NCI-H1694 treated with DMSO at 0.1 percent for 48 hours (cell line): ENCODE measurements around the gene PRMT1.
"Not testable (repeated sequence)": the region's sequence is repeated elsewhere in the genome, so short reads cannot be mapped to it uniquely, and the experiment has no call there.

Experiments
- DNase-seq: peaks from one replicate; lab custom pipeline; 2025; lab: John Stamatoyannopoulos, UW

Gene PRMT1

DNA sequence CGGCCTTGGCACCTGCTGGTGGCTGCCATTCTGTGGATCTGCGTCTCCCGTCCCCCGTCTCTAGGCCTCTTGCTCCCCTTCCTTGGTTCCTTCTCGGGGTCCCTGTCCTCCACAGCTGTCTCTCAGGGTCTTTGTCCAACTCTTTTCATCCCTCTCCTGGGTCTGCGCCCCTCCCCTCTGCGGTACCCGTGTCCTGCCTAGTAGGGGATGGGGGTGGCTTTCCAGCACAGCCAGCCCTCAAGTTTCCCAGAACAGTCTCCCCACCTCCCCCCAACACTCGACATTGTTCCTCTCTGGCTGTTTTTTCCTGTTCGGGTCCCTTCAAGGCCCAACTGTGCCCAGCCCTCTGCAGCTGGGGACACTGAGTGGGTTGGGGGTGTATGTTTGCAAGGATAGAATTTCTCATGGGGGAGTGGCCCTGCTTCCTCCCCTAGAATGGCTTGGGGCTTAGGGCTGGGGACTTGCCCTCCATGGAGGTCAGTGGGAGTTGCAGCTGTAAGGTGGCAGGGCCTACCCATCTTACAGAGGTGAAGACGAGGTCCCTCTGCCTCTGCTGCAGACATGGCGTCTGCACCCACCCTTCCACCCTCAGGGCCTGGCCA, 11.6 kb downstream of the PRMT1 start:
- DNase-seq: no peak

DNA sequence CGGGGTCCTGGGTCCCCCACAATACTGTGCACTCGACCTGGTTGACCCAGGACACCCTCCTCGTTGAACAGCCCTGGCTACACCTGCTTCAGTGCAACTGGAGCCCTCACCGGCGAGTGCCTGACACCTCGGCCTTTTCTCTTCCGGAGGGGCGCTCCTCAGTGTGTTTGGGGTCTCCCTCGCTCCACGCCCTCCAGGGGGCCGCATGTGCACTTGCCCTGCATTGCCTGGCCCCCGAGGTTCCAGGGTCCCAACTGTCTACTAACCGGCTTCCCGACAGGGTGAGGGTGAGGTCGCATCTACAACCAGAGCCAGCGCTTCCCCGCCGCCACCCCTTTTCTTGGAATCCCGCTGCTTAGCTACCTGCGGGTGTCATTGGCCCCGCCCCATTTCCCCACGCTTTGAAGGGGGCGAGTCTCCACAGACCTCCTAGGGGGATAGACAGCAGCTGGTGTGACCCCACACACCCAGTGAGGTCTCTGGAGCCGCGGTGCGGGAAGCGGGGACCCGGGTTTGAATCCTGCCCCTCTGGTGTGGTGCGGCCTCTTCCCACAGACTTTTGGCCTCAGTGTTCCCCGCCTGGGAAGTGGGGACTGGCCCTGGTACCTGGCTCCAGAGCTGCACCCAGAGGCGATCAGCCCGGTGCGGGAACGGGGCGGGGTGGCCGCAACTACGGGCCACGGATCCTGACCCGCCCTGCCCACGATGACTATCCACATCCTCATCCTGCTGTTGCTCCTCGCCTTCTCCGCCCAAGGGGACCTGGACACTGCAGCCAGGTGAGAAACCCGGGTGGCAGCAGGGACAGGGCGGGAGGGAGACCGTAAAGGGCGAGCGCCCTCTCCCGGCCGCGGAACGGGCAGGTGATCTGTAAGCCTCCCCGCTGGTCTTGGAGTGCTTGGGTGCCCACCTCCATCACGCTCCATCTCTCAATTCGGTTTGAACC, 12.3 kb downstream of the PRMT1 start, which contains the start of gene ADM5:
TSS of gene ADM5 (plus strand) at position 462 of the 946 bp plus-strand sequence. CDS start at position 706, 244 bp downstream.
- peak; percentile 61 for DNase-seq

DNA sequence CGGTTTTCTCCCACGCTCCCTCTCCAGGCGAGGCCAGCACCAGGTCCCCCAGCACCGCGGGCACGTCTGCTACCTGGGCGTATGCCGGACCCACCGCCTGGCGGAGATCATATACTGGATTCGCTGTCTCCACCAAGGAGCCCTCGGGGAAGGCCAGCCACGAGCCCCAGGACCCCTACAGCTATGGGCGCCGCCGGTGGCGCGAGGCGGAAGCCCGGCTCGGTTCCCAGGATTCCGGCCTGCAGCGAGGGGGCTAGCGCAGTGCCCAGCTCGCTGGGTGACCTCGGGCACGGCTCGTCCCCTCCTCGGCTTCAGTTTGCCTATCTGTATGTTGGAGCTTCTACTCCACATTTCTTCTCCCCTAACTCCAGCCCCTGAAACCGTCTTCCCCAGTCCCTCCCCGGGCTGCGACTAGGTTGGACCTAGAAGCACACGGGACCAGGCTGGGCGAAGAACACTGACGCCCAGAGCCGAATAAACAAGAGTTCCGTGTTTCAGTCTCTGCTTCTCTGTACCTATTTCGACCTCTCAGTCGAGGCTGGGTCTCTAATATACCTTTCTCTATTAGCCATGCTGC, 13.1 kb downstream of the PRMT1 start:
- peak; percentile 48 for DNase-seq

GRCh38 chr19:49690656-49691242, 13.7 kb downstream of the PRMT1 start, which contains the start of gene CPT1C:
TSS of gene CPT1C (plus strand) at chr19:49691116. CDS start at chr19:49692253, 1,137 bp downstream.
- DNase-seq: peak; percentile 90

DNA sequence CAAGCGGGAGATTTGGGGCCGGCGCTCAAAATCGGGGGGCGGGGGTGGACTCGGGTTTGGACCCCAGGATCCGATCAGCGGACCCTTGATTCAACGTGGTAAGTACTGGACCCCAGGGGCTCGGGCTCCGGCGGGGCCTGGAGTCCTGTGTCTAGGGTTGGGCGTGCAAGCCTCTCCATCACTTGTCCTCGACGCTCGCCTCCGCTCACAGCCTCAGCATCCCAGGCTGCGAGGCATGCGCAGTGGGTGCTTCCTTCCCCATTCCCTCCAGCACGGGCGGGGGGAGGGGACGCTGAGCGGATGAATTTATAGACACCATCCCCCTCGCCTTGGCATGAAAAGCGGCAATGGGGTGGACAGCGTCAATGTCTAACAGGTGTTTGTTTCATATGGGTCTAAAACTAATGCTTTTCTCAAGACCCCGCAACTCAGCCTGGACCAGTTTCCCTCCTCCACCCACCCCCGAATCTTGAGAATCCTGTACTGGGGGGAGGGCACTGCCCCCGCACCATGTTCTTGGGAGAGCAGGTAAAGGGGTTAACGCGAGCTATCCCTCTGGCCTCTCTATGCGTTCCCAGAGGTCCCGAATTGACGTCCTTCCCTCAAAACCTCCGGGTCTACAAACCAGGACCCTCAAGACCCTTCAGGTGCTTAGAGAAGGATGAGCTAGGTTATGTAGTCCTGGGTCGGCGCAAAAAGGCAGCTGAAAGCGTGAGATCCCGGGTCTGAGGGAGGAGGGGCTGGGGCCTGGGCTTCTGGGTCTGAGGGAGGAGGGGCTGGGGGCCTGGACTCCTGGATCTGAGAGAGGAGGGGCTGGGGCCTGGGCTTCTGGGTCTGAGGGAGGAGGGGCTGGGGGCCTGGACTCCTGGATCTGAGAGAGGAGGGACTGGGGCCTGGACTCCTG, 14.4 kb downstream of the PRMT1 start:
- peak; percentile 79 for DNase-seq

GRCh38 chr19:49692147-49692506, 15.1 kb downstream of the PRMT1 start:
- no peak for DNase-seq

- no peak for DNase-seq
Measured at GRCh38 chr19:49696115-49696514, 19.0 kb downstream of the PRMT1 start.

DNA sequence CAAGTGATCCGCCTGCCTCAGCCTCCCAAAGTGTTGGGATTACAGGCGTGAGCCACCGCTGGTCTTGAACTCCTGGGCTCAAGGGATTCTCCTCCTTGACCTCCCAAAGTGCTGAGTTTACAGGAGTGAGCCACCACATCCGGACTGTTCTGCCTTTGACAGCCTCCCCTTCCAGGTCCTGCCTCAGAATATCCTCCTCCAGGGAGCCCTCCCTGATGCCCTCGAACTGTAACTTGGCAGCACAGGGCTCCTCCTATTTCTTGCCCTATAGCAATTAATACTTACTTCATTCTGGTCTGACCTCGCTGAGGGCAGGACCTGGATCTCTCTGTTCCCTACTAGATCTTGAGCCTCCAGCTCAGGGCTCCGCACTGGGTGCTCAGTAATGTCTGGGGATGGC, 19.8 kb downstream of the PRMT1 start:
- DNase-seq: no peak

DNA sequence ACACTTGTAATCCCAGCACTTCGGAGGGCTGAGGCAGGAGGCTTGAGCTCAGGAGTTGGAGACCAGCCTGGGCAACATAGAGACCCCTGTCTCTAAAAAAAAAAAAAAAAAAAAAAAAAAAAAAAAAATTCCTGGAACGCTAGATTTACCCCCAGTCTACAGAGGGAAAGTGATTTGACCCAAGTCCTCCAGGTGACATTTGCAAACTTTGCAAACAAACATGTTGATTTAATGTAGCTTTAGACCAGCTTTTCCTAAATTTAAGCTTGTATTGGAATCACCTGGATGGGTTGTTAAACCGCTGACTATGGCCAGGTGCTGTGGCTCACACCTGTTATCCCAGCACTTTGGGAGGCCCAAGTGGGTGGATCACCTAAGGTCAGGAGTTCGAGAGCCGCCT, 22.3 kb downstream of the PRMT1 start:
- DNase-seq: no peak

GRCh38 chr19:49700563-49700962, 23.5 kb downstream of the PRMT1 start:
- DNase-seq: no peak

GRCh38 chr19:49701271-49701786, 24.3 kb downstream of the PRMT1 start:
- DNase-seq: no peak

GRCh38 chr19:49704888-49705642, 28.0 kb downstream of the PRMT1 start:
- DNase-seq: no peak

DNA sequence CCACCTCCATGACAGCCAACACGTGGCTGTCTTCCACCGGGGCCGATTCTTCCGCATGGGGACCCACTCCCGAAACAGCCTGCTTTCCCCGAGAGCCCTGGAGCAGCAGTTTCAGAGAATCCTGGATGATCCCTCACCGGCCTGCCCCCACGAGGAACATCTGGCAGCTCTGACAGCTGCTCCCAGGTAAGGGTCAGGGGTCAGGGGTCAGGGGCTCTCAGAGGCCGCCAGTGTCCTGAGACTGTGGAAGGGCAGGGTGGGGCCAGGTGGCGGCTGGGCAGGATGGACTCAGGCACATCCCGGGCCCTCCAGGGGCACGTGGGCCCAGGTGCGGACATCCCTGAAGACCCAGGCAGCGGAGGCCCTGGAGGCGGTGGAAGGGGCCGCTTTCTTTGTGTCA, 28.8 kb downstream of the PRMT1 start:
- DNase-seq: no peak

DNA sequence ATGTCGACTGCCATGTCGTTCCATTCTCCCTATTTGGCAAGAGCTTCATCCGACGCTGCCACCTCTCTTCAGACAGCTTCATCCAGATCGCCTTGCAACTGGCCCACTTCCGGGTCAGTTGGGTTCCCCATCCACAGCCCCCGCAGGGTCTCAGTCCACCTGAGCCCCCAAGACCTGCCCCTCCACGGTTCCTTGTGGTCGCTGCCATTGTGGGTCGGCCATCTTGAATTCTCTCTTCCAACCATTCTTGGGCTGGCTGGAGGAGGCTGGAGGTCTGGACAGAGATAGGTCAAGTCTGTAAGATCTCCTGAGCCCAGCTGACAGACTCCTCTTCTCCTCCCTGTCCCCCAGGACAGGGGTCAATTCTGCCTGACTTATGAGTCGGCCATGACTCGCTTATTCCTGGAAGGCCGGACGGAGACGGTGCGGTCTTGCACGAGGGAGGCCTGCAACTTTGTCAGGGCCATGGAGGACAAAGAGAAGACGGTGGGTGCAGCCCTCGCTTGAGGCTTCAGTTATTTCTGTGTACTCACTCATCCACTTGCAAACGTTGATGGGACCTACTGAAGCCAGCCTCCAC, 33.4 kb downstream of the PRMT1 start:
- no peak for DNase-seq

- no peak for DNase-seq
Measured at GRCh38 chr19:49712397-49712859, 35.4 kb downstream of the PRMT1 start.

GRCh38 chr19:49713236-49713845, 36.3 kb downstream of the PRMT1 start:
- no peak for DNase-seq

DNA sequence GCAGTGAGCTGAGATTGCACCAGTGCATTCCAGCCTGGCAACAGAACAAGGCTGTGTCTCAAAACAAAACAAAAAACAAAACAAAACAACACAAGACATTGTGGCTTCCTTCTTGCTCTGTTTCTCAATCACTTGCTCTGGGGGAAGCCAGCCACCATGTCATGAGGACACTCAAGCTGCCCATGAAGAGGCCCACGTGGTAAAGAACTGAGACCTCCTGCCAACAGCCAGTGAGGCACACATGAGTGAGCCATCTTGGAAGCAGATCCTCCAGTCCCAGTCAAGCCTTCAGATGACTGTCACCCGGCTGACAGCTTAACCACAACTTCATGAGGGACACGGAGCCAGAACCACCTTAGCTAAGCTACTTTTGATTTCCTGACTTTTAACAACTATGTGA, 39.1 kb downstream of the PRMT1 start:
- DNase-seq: no peak

- DNase-seq: no peak
Measured at GRCh38 chr19:49718511-49718910, 41.4 kb downstream of the PRMT1 start.

DNA sequence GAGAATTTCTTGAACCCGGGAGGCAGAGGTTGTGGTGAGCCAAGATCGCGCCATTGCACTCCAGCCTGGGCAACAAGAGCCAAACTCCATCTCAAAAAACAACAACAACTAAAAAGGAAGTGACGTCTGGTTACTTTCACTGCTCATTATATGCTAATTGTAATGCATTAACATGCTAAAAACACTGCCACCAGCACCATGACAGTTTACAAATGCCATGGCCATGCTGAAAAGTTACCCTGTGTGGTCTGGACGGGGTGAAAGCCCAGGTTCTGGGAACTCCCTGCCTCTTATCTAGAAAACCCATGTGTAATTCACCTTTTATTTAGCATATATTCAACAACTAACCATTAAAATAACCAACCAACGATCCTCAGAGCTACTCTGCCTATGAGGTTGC, 41.9 kb downstream of the PRMT1 start:
- no peak for DNase-seq

DNA sequence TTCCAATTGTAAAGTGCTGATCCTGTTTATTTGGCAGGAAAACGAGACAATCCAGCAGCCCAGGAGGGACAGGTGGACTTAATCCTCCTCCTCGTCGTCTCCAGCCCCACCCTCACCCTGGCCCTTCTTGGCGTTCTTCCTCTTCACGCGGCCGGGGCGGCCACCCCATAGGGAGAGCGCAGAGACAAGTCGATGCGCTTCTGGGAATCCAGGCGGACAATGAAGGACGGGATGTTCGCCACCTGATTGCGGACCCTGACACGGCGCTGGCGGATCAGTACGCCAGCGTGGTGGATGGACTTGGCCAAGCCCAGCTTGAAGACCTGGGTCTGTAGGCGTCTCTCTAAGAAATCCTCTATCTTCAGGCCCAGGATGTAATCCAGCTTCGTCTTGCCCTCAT, 42.3 kb downstream of the PRMT1 start:
- DNase-seq: not testable (repeated sequence)
